A549 (cell line): ENCODE data around the gene GRK5.

Experiments used
- CEBPB ChIP-seq, 2 experiments: fragments of >200 bp in 1 of 2; sonication (Bioruptor Twin) in 1 of 2; formaldehyde crosslinking in 1 of 2; IDR thresholded peaks; 2 replicates each; pipeline ENCODE4 v1.6.1; 2012 to 2016
- EP300 ChIP-seq, 2 experiments: fragments of >200 bp; sonication (Bioruptor Twin); formaldehyde crosslinking; IDR thresholded peaks; 2 replicates in 1 of 2; 3 replicates in 1 of 2; pipeline ENCODE4 v1.6.1; 2016 to 2017
- JUN ChIP-seq, 2 experiments: fragments of >200 bp; sonication (Bioruptor Twin); formaldehyde crosslinking; IDR thresholded peaks; 2 replicates in 1 of 2; 3 replicates in 1 of 2; pipeline ENCODE4 v1.6.1; 2016 to 2017
- MAZ ChIP-seq: fragments of 150-350 bp; IDR thresholded peaks from 2 replicates; pipeline ENCODE4 v1.6.1; 2014; ENCODE audit warnings: antibody characterized with exemption, low read depth, low read length, borderline replicate concordance
- MYC ChIP-seq: IDR thresholded peaks from 2 replicates; pipeline ENCODE4 v1.6.1; 2012; ENCODE audit warnings: mild to moderate bottlenecking, inconsistent platforms, low read length, improper control_type of control experiment, borderline replicate concordance
- POLR2A ChIP-seq: IDR thresholded peaks from 2 replicates; pipeline ENCODE4 v1.6.1; 2012; ENCODE audit warnings: mild to moderate bottlenecking, low read length
- RFX5 ChIP-seq: fragments of 450-650 bp; IDR thresholded peaks from 2 replicates; pipeline ENCODE4 v1.7.1; 2014; ENCODE audit warnings: antibody characterized with exemption, mild to moderate bottlenecking, moderate library complexity
- ZFP36 ChIP-seq: fragments of 450-650 bp; IDR thresholded peaks from 2 replicates; pipeline ENCODE4 v1.6.1; 2014; ENCODE audit warnings: borderline replicate concordance; ENCODE audit not compliant: partially characterized antibody
- TF ChIP-seq, protein P1 (sequence below): fragments of >200 bp; sonication (Bioruptor Twin); formaldehyde crosslinking; IDR thresholded peaks from 3 replicates; pipeline ENCODE4 v1.5.1; 2016
- TF ChIP-seq, protein P2 (sequence below): fragments of 200-600 bp; sonication (generic); IDR thresholded peaks from 2 replicates; pipeline ENCODE4 v1.6.1; 2016; ENCODE audit warnings: antibody characterized with exemption, mild to moderate bottlenecking, moderate library complexity

DNA sequence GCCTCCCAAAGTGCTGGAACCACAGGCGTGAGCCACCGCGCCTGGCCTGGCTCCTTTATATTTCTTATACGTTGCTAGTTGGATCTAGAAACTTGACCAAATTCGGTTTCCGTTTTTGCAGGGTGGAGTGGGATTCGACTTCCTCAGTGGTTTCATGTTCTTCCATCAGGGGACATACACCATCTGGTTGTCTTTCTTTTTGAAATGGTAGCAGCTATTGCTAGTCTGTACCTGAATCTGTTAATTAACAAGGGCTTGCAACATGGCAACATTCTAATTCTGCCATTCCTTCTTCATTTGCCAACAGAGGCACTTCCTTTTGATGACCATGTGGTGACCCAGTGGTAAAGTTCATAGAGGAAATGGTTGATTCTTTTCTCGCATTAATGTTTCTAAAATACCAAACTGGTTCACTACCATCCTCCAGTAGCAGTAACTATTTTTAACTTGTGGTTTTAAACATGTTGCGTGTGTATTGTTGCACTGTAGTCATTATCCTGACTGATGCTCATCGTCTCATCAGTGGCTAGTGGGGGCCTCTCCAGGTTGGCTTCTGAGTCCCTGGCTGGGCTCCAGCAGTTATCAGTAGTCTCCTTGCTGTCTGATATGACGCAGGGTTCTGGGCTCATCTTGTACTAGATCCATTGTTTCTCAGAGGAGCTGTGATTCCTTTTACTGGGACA, 175.9 kb downstream of the GRK5 start:
- no peak for TF ChIP-seq CEBPB (IDR thresholded peaks at IDR 0.05)
- TF ChIP-seq, protein P1, sequence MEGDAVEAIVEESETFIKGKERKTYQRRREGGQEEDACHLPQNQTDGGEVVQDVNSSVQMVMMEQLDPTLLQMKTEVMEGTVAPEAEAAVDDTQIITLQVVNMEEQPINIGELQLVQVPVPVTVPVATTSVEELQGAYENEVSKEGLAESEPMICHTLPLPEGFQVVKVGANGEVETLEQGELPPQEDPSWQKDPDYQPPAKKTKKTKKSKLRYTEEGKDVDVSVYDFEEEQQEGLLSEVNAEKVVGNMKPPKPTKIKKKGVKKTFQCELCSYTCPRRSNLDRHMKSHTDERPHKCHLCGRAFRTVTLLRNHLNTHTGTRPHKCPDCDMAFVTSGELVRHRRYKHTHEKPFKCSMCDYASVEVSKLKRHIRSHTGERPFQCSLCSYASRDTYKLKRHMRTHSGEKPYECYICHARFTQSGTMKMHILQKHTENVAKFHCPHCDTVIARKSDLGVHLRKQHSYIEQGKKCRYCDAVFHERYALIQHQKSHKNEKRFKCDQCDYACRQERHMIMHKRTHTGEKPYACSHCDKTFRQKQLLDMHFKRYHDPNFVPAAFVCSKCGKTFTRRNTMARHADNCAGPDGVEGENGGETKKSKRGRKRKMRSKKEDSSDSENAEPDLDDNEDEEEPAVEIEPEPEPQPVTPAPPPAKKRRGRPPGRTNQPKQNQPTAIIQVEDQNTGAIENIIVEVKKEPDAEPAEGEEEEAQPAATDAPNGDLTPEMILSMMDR = no peak
- TF ChIP-seq ZFP36 = no peak
- no peak for TF ChIP-seq JUN (IDR thresholded peaks at IDR 0.05)
- no peak for TF ChIP-seq MAZ
- TF ChIP-seq POLR2A = no peak
- TF ChIP-seq, protein P2, sequence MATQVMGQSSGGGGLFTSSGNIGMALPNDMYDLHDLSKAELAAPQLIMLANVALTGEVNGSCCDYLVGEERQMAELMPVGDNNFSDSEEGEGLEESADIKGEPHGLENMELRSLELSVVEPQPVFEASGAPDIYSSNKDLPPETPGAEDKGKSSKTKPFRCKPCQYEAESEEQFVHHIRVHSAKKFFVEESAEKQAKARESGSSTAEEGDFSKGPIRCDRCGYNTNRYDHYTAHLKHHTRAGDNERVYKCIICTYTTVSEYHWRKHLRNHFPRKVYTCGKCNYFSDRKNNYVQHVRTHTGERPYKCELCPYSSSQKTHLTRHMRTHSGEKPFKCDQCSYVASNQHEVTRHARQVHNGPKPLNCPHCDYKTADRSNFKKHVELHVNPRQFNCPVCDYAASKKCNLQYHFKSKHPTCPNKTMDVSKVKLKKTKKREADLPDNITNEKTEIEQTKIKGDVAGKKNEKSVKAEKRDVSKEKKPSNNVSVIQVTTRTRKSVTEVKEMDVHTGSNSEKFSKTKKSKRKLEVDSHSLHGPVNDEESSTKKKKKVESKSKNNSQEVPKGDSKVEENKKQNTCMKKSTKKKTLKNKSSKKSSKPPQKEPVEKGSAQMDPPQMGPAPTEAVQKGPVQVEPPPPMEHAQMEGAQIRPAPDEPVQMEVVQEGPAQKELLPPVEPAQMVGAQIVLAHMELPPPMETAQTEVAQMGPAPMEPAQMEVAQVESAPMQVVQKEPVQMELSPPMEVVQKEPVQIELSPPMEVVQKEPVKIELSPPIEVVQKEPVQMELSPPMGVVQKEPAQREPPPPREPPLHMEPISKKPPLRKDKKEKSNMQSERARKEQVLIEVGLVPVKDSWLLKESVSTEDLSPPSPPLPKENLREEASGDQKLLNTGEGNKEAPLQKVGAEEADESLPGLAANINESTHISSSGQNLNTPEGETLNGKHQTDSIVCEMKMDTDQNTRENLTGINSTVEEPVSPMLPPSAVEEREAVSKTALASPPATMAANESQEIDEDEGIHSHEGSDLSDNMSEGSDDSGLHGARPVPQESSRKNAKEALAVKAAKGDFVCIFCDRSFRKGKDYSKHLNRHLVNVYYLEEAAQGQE = no peak
- TF ChIP-seq MYC = no peak
- TF ChIP-seq RFX5 = no peak
- TF ChIP-seq EP300 (IDR thresholded peaks at IDR 0.05) = no peak
